Gastrocnemius medialis (tissue), 4 donors: ENCODE measurements around the gene DCAF6.

ENCODE experiments used
- CTCF ChIP-seq, 5 experiments: fragments of 450-650 bp in 3 of 5; fragments of 200-600 bp in 2 of 5; sonication (generic) in 2 of 5; IDR thresholded peaks in 4 of 5; conservative IDR thresholded peaks in 1 of 5; 1 replicate in 4 of 5; 2 replicates in 1 of 5; pipeline ENCODE4 v1.5.1; 2016 to 2019; ENCODE audit warnings: antibody characterized with exemption in 5 of 5, mild to moderate bottlenecking in 3 of 5, moderate library complexity in 3 of 5
- POLR2A ChIP-seq, 2 donors: fragments of 450-650 bp; IDR thresholded peaks; one replicate each; pipeline ENCODE4 v1.6.1; 2017; ENCODE audit warnings: antibody characterized with exemption in 2 of 2, mild to moderate bottlenecking in 2 of 2, moderate library complexity in 2 of 2

GRCh38 chr1:168069384-168069783 is 132.9 kb downstream of the DCAF6 start:
- TF ChIP-seq CTCF (IDR thresholded peaks at IDR 0.05 in 4 of 5, conservative IDR thresholded peaks at IDR 0.05 in 1 of 5) (no peak), POLR2A (IDR thresholded peaks at IDR 0.05) (no peak)
